Astrocyte (in vitro differentiated cells and primary cell): ENCODE data around the gene LIPG. TPM values are rescaled to one million over a fixed set of nuclear protein-coding genes. Genes with fewer than 3 reads are reported as not detected.
A peak's percentile ranks its signal among the peaks of the same experiment; 100 is the strongest.

Experiments
- DNase-seq: peaks from one replicate; pipeline ENCODE4 v3.0.0-alpha.2; 2010; ENCODE audit warnings: low read depth
- FAIRE-seq: peaks from 2 replicates; lab custom pipeline; 2011; peaks lifted over from hg19 to GRCh38; lab: Jason Lieb, UNC
- H2AFZ ChIP-seq: 2 replicates; pipeline ENCODE4 v1.6.0; 2012; ENCODE audit warnings: low read depth, low read length, inconsistent platforms
- H3K27ac ChIP-seq: 2 replicates; pipeline ENCODE4 v1.5.1; 2011; ENCODE audit warnings: low read depth, low read length, inconsistent platforms
- H3K27me3 ChIP-seq: 2 replicates; pipeline ENCODE4 v1.6.0; 2011; ENCODE audit warnings: low read length, inconsistent platforms; ENCODE audit not compliant: insufficient read depth
- H3K36me3 ChIP-seq: 2 replicates; pipeline ENCODE4 v1.5.1; 2011; ENCODE audit warnings: low read length, inconsistent platforms; ENCODE audit not compliant: insufficient read depth
- H3K4me1 ChIP-seq: 2 replicates; pipeline ENCODE4 v1.5.1; 2011; ENCODE audit warnings: low read length, inconsistent platforms; ENCODE audit not compliant: insufficient read depth
- H3K4me2 ChIP-seq: 2 replicates; pipeline ENCODE4 v1.6.0; 2012; ENCODE audit warnings: low read length, inconsistent platforms
- H3K4me3 ChIP-seq: 2 replicates; pipeline ENCODE4 v1.5.1; 2011; ENCODE audit warnings: low read depth, mild to moderate bottlenecking, low read length, inconsistent platforms; ENCODE audit not compliant: insufficient read depth
- H3K79me2 ChIP-seq: 2 replicates; pipeline ENCODE4 v1.6.0; 2012; ENCODE audit warnings: mild to moderate bottlenecking, low read length, inconsistent platforms; ENCODE audit not compliant: insufficient read depth
- H3K9ac ChIP-seq: 2 replicates; pipeline ENCODE4 v1.6.0; 2012; ENCODE audit warnings: mild to moderate bottlenecking, low read length, inconsistent platforms
- H3K9me3 ChIP-seq: 2 replicates; pipeline ENCODE4 v1.5.1; 2012; ENCODE audit warnings: low read depth, mild to moderate bottlenecking, low read length, inconsistent platforms; ENCODE audit not compliant: insufficient read depth
- H4K20me1 ChIP-seq: 2 replicates; pipeline ENCODE4 v1.6.0; 2012; ENCODE audit warnings: low read length, inconsistent platforms; ENCODE audit not compliant: insufficient read depth
- H3K27ac Mint-ChIP-seq: one replicate; pipeline ENCODE4 v1.8.0; 2021; ENCODE audit warnings: mild to moderate bottlenecking, mixed read lengths; ENCODE audit not compliant: unreplicated experiment
- H3K27me3 Mint-ChIP-seq: one replicate; pipeline ENCODE4 v1.8.0; 2021; ENCODE audit warnings: low read depth, mixed read lengths; ENCODE audit not compliant: unreplicated experiment
- H3K36me3 Mint-ChIP-seq: one replicate; pipeline ENCODE4 v1.8.0; 2021; ENCODE audit warnings: low read depth, mixed read lengths; ENCODE audit not compliant: unreplicated experiment
- H3K4me1 Mint-ChIP-seq: one replicate; pipeline ENCODE4 v1.8.0; 2021; ENCODE audit warnings: low read depth, mixed read lengths; ENCODE audit not compliant: unreplicated experiment
- H3K4me3 Mint-ChIP-seq: one replicate; pipeline ENCODE4 v1.8.0; 2021; ENCODE audit warnings: mild to moderate bottlenecking, moderate library complexity, mixed read lengths; ENCODE audit not compliant: unreplicated experiment
- H3K9me3 Mint-ChIP-seq: one replicate; pipeline ENCODE4 v1.8.0; 2021; ENCODE audit warnings: mild to moderate bottlenecking, mixed read lengths; ENCODE audit not compliant: unreplicated experiment
- CTCF ChIP-seq: IDR thresholded peaks from 2 replicates; pipeline ENCODE4 v1.5.1; 2011; ENCODE audit warnings: low read depth, mild to moderate bottlenecking, inconsistent platforms, low read length, moderate library complexity; ENCODE audit not compliant: insufficient read depth
- EZH2 ChIP-seq: IDR thresholded peaks from 2 replicates; pipeline ENCODE4 v1.6.1; 2012; ENCODE audit warnings: mild to moderate bottlenecking, low read length, inconsistent platforms; ENCODE audit not compliant: insufficient read depth
- total RNA-seq: library from RNA; stranded (reverse); gene quantifications from 2 replicates; pipeline ENCODE4 v1.2.1, GENCODE V29; 2021

The LIPG gene
- total RNA-seq, 1 donor from 2014 or later, result 18.3 TPM

- no peaks in the 10 kb centered on the region for H3K9me3 ChIP-seq
- no peak overlapping the region for H3K4me3 ChIP-seq
- no peak overlapping the region for H3K27ac ChIP-seq
- H3K27ac Mint-ChIP-seq, result no peak overlapping the region
- peaks cover 5% of the 10 kb centered on the region for H3K4me1 Mint-ChIP-seq
- H3K4me2 ChIP-seq, result no peak overlapping the region
- H3K36me3 Mint-ChIP-seq, result no peaks in the 10 kb centered on the region
- no peak overlapping the region for H3K9ac ChIP-seq
- TF ChIP-seq EZH2, result no peak
- TF ChIP-seq CTCF, result no peak
- FAIRE-seq (no peak), DNase-seq (no peak)
- no peaks in the 10 kb centered on the region for H3K79me2 ChIP-seq
- no peaks in the 10 kb centered on the region for H4K20me1 ChIP-seq
- H3K9me3 Mint-ChIP-seq, result peaks cover 2% of the 10 kb centered on the region
- H3K27me3 Mint-ChIP-seq, result peaks cover 11% of the 10 kb centered on the region
- H3K27me3 ChIP-seq, result no peaks in the 10 kb centered on the region
- H2AFZ ChIP-seq, result no peak overlapping the region
- H3K4me1 ChIP-seq, result peaks cover 4% of the 10 kb centered on the region
- no peaks in the 10 kb centered on the region for H3K36me3 ChIP-seq
- H3K4me3 Mint-ChIP-seq, result no peak overlapping the region
These were observed 78.9 kb downstream of the LIPG start for GRCh38 chr18:49640741-49641140.

- Mint-ChIP-seq H3K36me3 (no peaks in the 10 kb centered on the region), H3K4me3 (no peak overlapping the region), H3K9me3 (no peaks in the 10 kb centered on the region), H3K27me3 (peaks cover 5% of the 10 kb centered on the region), H3K27ac (no peak overlapping the region), H3K4me1 (peaks cover 19% of the 10 kb centered on the region)
- Histone ChIP-seq H3K9ac (no peak overlapping the region), H4K20me1 (no peaks in the 10 kb centered on the region), H3K4me3 (no peak overlapping the region), H3K4me1 (peaks cover 16% of the 10 kb centered on the region), H3K27ac (no peak overlapping the region), H3K4me2 (no peak overlapping the region), H3K36me3 (no peaks in the 10 kb centered on the region), H3K79me2 (no peaks in the 10 kb centered on the region), H2AFZ (no peak overlapping the region), H3K27me3 (peaks cover 3% of the 10 kb centered on the region), H3K9me3 (no peaks in the 10 kb centered on the region)
- FAIRE-seq (no peak), DNase-seq (no peak)
- no peak for TF ChIP-seq EZH2
- no peak for TF ChIP-seq CTCF
These were observed 83.3 kb downstream of the LIPG start for GRCh38 chr18:49645196-49645595.

- peaks cover 16% of the 10 kb centered on the region for H3K4me1 ChIP-seq
- Mint-ChIP-seq H3K27ac (peak overlapping the region; percentile 31), H3K36me3 (no peaks in the 10 kb centered on the region), H3K4me3 (no peak overlapping the region), H3K4me1 (peaks cover 19% of the 10 kb centered on the region), H3K27me3 (peaks cover 5% of the 10 kb centered on the region), H3K9me3 (no peaks in the 10 kb centered on the region)
- FAIRE-seq (no peak), DNase-seq (peak; percentile 58)
- TF ChIP-seq CTCF, result no peak
- no peak for TF ChIP-seq EZH2
- H2AFZ ChIP-seq, result peak overlapping the region; percentile 43
- peaks cover 3% of the 10 kb centered on the region for H3K27me3 ChIP-seq
- no peak overlapping the region for H3K27ac ChIP-seq
- no peaks in the 10 kb centered on the region for H4K20me1 ChIP-seq
- peak overlapping the region; percentile 16 for H3K4me3 ChIP-seq
- no peaks in the 10 kb centered on the region for H3K36me3 ChIP-seq
- peak overlapping the region; percentile 34 for H3K4me2 ChIP-seq
- H3K9ac ChIP-seq, result no peak overlapping the region
- no peaks in the 10 kb centered on the region for H3K79me2 ChIP-seq
- no peaks in the 10 kb centered on the region for H3K9me3 ChIP-seq
These were observed 84.0 kb downstream of the LIPG start for GRCh38 chr18:49645841-49646351.
